Astrocyte (in vitro differentiated cells and primary cell): ENCODE measurements around the gene RASGEF1C.

Experiments
- CTCF ChIP-seq: IDR thresholded peaks from 2 replicates; pipeline ENCODE4 v1.5.1; 2011; ENCODE audit warnings: low read depth, mild to moderate bottlenecking, inconsistent platforms, low read length, moderate library complexity; ENCODE audit not compliant: insufficient read depth
- EZH2 ChIP-seq: IDR thresholded peaks from 2 replicates; pipeline ENCODE4 v1.6.1; 2012; ENCODE audit warnings: mild to moderate bottlenecking, low read length, inconsistent platforms; ENCODE audit not compliant: insufficient read depth

GRCh38 chr5:180072556-180072955, 136.5 kb downstream of the RASGEF1C start:
- TF ChIP-seq CTCF (no peak), EZH2 (no peak)
